Measurements from ENCODE around the gene KMT2E.

Gene KMT2E

GRCh38 chr7:105149827-105150226 is 135.8 kb downstream of the KMT2E start:
- DNase-seq (ENCODE audit: extremely low spot score) = no peak
- ChIA-PET POLR2A (no interaction called here), CTCF (interaction anchor here (1.0 kb wide), 1 partner anchor 10 kb away, joined by 3 read pairs; no protein-coding TSS in a partner anchor)
- TF ChIP-seq, protein P1, sequence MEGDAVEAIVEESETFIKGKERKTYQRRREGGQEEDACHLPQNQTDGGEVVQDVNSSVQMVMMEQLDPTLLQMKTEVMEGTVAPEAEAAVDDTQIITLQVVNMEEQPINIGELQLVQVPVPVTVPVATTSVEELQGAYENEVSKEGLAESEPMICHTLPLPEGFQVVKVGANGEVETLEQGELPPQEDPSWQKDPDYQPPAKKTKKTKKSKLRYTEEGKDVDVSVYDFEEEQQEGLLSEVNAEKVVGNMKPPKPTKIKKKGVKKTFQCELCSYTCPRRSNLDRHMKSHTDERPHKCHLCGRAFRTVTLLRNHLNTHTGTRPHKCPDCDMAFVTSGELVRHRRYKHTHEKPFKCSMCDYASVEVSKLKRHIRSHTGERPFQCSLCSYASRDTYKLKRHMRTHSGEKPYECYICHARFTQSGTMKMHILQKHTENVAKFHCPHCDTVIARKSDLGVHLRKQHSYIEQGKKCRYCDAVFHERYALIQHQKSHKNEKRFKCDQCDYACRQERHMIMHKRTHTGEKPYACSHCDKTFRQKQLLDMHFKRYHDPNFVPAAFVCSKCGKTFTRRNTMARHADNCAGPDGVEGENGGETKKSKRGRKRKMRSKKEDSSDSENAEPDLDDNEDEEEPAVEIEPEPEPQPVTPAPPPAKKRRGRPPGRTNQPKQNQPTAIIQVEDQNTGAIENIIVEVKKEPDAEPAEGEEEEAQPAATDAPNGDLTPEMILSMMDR (IDR thresholded peaks at IDR 0.05; ENCODE audit: control extremely low read depth, extremely low read depth, low read depth, missing control alignments) = no peak

DNA sequence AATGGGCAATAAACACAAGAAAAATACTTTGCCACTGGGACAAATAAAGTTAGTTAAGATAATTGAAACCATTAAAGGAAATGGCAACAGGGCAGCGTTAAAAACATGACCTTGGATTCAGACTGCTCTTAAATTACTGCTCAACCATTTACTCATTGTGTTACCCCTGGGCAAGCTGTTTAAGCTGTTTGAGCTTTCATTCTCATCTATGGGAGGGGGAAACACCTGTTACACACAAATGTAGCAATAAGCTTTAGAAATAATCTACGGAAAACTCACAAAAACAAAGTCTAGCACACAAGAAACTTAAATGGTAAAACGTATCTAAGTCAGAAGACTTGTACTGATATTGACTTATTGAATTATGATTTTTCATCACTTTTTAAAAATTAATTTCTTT is 137.1 kb downstream of the KMT2E start:
- DNase-seq (ENCODE audit: extremely low spot score) = no peak
- POLR2A ChIA-PET = no interaction called here
- CTCF ChIA-PET = interaction anchor here (1.0 to 1.2 kb wide), 2 partner anchors 40 to 275 kb away, joined by 3 read pairs; no protein-coding TSS in a partner anchor
- TF ChIP-seq, protein P1 (IDR thresholded peaks at IDR 0.05; ENCODE audit: control extremely low read depth, extremely low read depth, low read depth, missing control alignments) = no peak

DNA sequence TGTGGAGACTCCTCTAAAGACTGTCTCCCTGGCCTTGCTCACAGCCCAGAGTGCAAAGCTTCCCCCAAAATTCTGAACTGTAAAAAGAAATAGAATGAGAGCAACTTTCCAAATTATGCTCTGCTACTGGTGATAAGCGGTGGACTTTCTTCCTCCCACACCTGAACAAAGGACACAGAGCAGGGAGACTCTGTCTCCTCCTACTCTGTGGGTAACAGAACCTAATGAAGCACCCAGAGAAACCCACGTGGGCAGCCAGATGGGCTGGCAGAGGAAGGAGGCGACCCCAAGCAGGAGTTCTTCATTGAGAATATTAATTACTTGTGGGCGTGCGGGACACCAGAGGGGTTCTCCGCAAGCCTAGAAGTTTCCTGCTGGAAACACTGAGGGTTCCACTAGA is 139.5 kb downstream of the KMT2E start:
- no peak for DNase-seq (ENCODE audit: extremely low spot score)
- CTCF ChIA-PET = interaction anchor here (0.6 to 1.1 kb wide), 6 partner anchors 8 to 199 kb away, joined by 3 read pairs; no protein-coding TSS in a partner anchor
- TF ChIP-seq, protein P1 (IDR thresholded peaks at IDR 0.05; ENCODE audit: control extremely low read depth, extremely low read depth, low read depth, missing control alignments) = no peak
- POLR2A ChIA-PET = no interaction called here

DNA sequence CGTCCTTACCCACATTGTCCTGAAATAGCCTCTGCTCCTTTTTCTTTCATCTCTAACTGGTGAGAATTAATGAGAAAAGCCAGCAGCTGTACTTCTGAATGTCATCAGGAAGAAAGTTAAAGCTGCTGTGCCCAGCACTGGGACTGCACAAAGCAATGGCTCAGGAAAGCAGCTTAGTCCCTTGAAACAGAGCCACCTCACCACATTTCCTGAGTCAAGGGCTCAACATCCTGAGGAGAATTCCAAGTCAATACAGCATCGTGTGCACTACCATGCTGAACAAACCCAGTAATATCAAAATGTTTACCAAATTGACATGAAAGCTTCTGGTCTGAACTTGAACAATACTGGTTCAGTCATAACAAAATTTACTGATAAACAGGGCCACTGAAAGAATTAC is 140.1 kb downstream of the KMT2E start:
- TF ChIP-seq, protein P1 (IDR thresholded peaks at IDR 0.05; ENCODE audit: control extremely low read depth, extremely low read depth, low read depth, missing control alignments) = no peak
- ChIA-PET CTCF (interaction anchor here (1.1 kb wide), 1 partner anchor 199 kb away, joined by 3 read pairs; no protein-coding TSS in a partner anchor), POLR2A (no interaction called here)
- DNase-seq (ENCODE audit: extremely low spot score) = no peak

GRCh38 chr7:105156731-105157130 is 142.7 kb downstream of the KMT2E start:
- ChIA-PET CTCF (interaction anchor here (1.2 to 1.4 kb wide), 3 partner anchors 9 to 12 kb away, joined by 3 read pairs; no protein-coding TSS in a partner anchor), POLR2A (no interaction called here)

GRCh38 chr7:105157278-105157677 is 143.3 kb downstream of the KMT2E start:
- no peak for DNase-seq (ENCODE audit: extremely low spot score)
- CTCF ChIA-PET = interaction anchor here (1.3 to 1.6 kb wide), 3 partner anchors 8 to 67 kb away, joined by 3 read pairs; no protein-coding TSS in a partner anchor
- POLR2A ChIA-PET = no interaction called here
- TF ChIP-seq, protein P1 (IDR thresholded peaks at IDR 0.05; ENCODE audit: control extremely low read depth, extremely low read depth, low read depth, missing control alignments) = no peak

More at GRCh38 chr7:105156731-105157130, 142.7 kb downstream of the KMT2E start:
- DNase-seq (ENCODE audit: extremely low spot score) = no peak
- TF ChIP-seq, protein P1 (IDR thresholded peaks at IDR 0.05; ENCODE audit: control extremely low read depth, extremely low read depth, low read depth, missing control alignments) = no peak

Data from GM10248 (cell line).